Measurements from ENCODE around the gene SH3BP1. TPM values are rescaled to one million over a fixed set of nuclear protein-coding genes. Genes with fewer than 3 reads are reported as not detected.
A peak's percentile ranks its signal among the peaks of the same experiment; 100 is the strongest.

SH3BP1 gene
- total and polyA plus RNA-seq, 12 donors, result 0.50 to 9.3 (median 2.0) TPM

DNA sequence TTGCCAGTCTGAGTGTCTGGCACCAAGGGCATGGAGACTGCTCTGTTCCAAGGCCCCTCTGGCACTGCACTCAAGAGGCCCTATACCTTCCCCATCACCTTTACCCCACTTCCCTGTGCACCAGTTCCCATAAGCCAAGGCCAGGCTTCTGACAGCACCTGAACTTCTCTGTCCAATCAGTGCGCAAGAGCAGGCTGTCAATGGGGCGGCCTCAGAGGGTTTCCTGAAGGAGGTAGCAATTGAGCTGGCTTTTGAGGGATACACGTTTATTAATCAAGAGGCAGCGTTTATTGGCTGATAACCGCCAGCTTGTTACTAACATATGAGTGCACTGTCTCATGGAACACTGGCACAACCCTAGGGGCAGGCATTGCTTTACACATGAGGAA lies 2.1 kb downstream of the SH3BP1 start:
- H3K27me3 ChIP-seq, result peaks cover 0 to 12% (median 0%) of the 10 kb centered on the region in 7 donors
- no peaks in the 10 kb centered on the region for H3K9me3 ChIP-seq
- H3K4me1 ChIP-seq, result peaks cover 0 to 62% (median 22%) of the 10 kb centered on the region in 9 donors
- H3K4me3 ChIP-seq, result no peak overlapping the region
- 92 to 96% methylated on average over 5 of the region's 5 CpGs for WGBS, 2 donors
- TF ChIP-seq, protein P1, sequence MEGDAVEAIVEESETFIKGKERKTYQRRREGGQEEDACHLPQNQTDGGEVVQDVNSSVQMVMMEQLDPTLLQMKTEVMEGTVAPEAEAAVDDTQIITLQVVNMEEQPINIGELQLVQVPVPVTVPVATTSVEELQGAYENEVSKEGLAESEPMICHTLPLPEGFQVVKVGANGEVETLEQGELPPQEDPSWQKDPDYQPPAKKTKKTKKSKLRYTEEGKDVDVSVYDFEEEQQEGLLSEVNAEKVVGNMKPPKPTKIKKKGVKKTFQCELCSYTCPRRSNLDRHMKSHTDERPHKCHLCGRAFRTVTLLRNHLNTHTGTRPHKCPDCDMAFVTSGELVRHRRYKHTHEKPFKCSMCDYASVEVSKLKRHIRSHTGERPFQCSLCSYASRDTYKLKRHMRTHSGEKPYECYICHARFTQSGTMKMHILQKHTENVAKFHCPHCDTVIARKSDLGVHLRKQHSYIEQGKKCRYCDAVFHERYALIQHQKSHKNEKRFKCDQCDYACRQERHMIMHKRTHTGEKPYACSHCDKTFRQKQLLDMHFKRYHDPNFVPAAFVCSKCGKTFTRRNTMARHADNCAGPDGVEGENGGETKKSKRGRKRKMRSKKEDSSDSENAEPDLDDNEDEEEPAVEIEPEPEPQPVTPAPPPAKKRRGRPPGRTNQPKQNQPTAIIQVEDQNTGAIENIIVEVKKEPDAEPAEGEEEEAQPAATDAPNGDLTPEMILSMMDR (IDR thresholded peaks at IDR 0.05), result no peak
- DNase-seq, result no peak
- H3K36me3 ChIP-seq, result peaks cover 0 to 50% (median 0%) of the 10 kb centered on the region in 9 donors
- no peak for ATAC-seq
- intact Hi-C loops (cut with DNase I), result loop anchor here in 8 of 10 donors (2.0 to 10.0 kb wide), 5 partner anchors 41 to 155 kb away; no protein-coding TSS in a partner anchor
- peak overlapping the region in 1 of 10 donors; percentile 95 for H3K27ac ChIP-seq

DNA sequence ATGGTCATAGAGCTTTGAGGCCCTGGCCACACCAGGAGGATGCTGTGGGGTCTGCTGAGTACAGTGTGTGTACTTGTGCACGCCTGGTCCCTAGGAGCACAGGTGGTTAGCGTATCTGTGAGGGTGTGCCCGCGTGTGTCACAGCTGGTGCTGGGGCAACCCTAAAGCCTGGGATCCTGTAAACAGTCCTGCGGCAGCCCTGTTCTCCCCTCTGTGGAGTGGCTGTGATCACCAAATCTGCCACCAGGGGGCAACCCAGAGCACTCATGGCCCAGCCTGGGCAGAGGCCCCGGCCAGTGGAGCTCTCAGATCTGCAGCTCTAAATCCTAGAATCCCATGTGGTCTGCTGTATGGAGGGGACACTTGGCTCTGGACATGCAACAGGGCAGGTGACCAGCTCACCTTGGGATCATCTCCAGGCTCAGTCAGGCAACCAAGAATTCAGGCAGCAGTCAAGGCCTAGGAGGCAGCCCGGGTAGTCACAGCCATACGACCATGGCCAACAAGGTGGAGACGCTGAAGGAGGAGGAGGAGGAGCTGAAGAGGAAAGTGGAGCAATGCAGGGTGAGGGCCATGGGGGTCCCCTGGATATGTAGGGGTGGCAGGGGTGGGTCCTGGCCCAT lies 3.9 kb downstream of the SH3BP1 start:
- TF ChIP-seq, protein P1 (IDR thresholded peaks at IDR 0.05), result peak; percentile 91 to 97 (median 95)
- DNase-seq (peak; percentile 86 to 90), ATAC-seq (peak; percentile 76 to 93 (median 86))
- Histone ChIP-seq H3K27ac (no peak overlapping the region), H3K27me3 (peaks cover 0 to 12% (median 0%) of the 10 kb centered on the region in 7 donors), H3K4me3 (no peak overlapping the region), H3K4me1 (peaks cover 0 to 44% (median 19%) of the 10 kb centered on the region in 9 donors), H3K36me3 (peaks cover 0 to 68% (median 0%) of the 10 kb centered on the region in 9 donors), H3K9me3 (no peaks in the 10 kb centered on the region)
- intact Hi-C loops (cut with DNase I), result loop anchor here (1.0 to 10.0 kb wide), 7 partner anchors 37 to 151 kb away; no protein-coding TSS in a partner anchor
- 35 to 37% methylated on average over 9 of the region's 9 CpGs for WGBS, 2 donors

DNA sequence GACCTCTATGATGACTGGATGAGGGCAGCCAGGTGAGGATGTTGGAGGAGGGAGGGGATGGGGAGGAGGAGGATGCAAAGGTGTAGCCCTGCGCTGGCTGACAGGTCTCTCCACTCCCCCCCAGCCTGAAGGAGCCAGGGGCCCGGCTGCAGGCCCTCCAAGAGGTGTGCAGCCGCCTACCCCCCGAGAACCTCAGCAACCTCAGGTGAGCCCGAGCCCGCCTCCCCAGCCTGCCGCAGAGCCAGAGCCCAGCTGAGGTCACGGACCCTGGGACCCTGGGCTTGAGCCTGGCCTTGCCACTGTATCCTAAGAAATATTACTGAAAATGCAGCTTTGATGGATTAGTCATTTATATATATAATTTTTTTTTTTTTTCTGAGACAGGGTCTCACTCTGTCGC lies 7.8 kb downstream of the SH3BP1 start:
- intact Hi-C loops (cut with DNase I), result loop anchor here in 4 of 10 donors (10.0 kb wide), 2 partner anchors 77 to 147 kb away; no protein-coding TSS in a partner anchor
- TF ChIP-seq, protein P1 (IDR thresholded peaks at IDR 0.05), result no peak
- WGBS, 2 donors, result 93 to 99% methylated on average over 9 of the region's 9 CpGs

DNA sequence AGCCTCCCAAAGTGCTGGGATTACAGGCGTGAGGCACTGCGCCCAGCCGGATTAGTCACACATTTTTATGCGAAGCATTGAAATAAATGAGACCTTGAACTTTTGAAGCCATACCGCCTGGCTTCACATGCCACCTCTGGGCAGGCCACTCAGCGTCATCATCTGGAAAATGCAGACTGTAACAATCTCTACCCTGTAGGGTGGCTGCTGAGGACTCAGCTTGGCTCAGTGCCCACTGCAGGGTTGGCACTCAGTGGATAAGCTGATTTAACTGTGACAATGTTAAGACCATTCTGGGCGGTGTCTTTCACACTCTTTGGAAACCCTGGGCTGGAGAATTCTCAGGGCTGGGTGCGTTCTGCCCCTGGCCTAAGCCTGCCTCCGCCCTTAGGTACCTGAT lies 8.5 kb downstream of the SH3BP1 start:
- no peaks in the 10 kb centered on the region for H3K27me3 ChIP-seq
- peaks cover 0 to 98% (median 0%) of the 10 kb centered on the region in 9 donors for H3K36me3 ChIP-seq
- intact Hi-C loops (cut with DNase I), result loop anchor here in 4 of 10 donors (10.0 kb wide), 2 partner anchors 77 to 147 kb away; no protein-coding TSS in a partner anchor
- DNase-seq (no peak), ATAC-seq (no peak)
- 88 to 90% methylated on average over 9 of the region's 9 CpGs for WGBS, 2 donors
- H3K4me3 ChIP-seq, result no peak overlapping the region
- H3K9me3 ChIP-seq, result no peaks in the 10 kb centered on the region
- no peak overlapping the region for H3K27ac ChIP-seq
- TF ChIP-seq, protein P1 (IDR thresholded peaks at IDR 0.05), result no peak
- H3K4me1 ChIP-seq, result peaks cover 0 to 10% (median 0%) of the 10 kb centered on the region in 9 donors

More for the DNA sequence above, 7.8 kb downstream of the SH3BP1 start:
- H3K4me1 ChIP-seq, result peaks cover 0 to 14% (median 0%) of the 10 kb centered on the region in 9 donors
- DNase-seq (no peak), ATAC-seq (no peak)
- no peak overlapping the region for H3K4me3 ChIP-seq
- no peak overlapping the region for H3K27ac ChIP-seq
- H3K27me3 ChIP-seq, result no peaks in the 10 kb centered on the region
- no peaks in the 10 kb centered on the region for H3K9me3 ChIP-seq
- H3K36me3 ChIP-seq, result peaks cover 0 to 98% (median 0%) of the 10 kb centered on the region in 9 donors

Data from heart right ventricle (tissue), 16 donors.